ENCODE measurements around the gene ALOX15. TPM values are rescaled to one million over a fixed set of nuclear protein-coding genes. Genes with fewer than 3 reads are reported as not detected.
A peak's percentile ranks its signal among the peaks of the same experiment; 100 is the strongest.

ALOX15 gene
- total and polyA plus RNA-seq, 3 experiments from 2014 or later, result not detected

DNA sequence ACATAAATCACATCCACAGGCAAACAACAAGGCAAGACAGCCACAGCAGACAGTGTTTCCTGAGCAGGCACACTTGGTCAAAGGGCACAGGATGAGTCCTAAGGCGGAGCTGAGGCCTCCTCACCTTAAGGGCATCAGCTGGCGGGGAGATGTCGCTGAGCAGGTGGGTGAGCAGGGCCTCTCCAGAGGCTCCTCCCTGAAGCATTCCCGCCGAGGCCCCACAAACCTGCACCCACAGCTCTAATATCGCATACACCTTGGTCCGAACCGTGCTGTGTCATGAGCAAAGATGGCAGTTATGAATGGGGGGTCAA is 33.2 kb upstream of the ALOX15 start:
- no peak for DNase-seq
- H3K27ac Mint-ChIP-seq, result no peak overlapping the region
- no peaks in the 10 kb centered on the region for H3K9me3 ChIP-seq (ENCODE audit: low read length)
- ChIA-PET CTCF (no interaction called here), POLR2A (no interaction called here)
- H3K36me3 ChIP-seq (ENCODE audit: insufficient read depth, low read length), result peaks cover 30% of the 10 kb centered on the region
- H3K27ac ChIP-seq (ENCODE audit: low read depth, low read length), result no peak overlapping the region
- H3K27me3 ChIP-seq (ENCODE audit: insufficient read depth, low read length, poor library complexity, severe bottlenecking), result no peaks in the 10 kb centered on the region
- H3K36me3 Mint-ChIP-seq, result peaks cover 0 to 92% (median 17%) of the 10 kb centered on the region in 3 donors
- H3K4me1 Mint-ChIP-seq, result no peaks in the 10 kb centered on the region
- no peak overlapping the region for H3K4me3 Mint-ChIP-seq
- no peaks in the 10 kb centered on the region for H3K4me1 ChIP-seq (ENCODE audit: insufficient read depth, low read length)
- H3K9me3 Mint-ChIP-seq, result no peaks in the 10 kb centered on the region
- H3K4me3 ChIP-seq (ENCODE audit: low read length), result no peak overlapping the region
- no peaks in the 10 kb centered on the region for H3K27me3 Mint-ChIP-seq

- no peaks in the 10 kb centered on the region for H3K27me3 ChIP-seq (ENCODE audit: insufficient read depth, low read length, poor library complexity, severe bottlenecking)
- Mint-ChIP-seq H3K4me3 (no peak overlapping the region), H3K36me3 (peaks cover 0 to 89% (median 15%) of the 10 kb centered on the region in 3 donors), H3K4me1 (no peaks in the 10 kb centered on the region), H3K9me3 (no peaks in the 10 kb centered on the region), H3K27me3 (no peaks in the 10 kb centered on the region), H3K27ac (no peak overlapping the region)
- POLR2A ChIA-PET, result no interaction called here
- H3K9me3 ChIP-seq (ENCODE audit: low read length), result no peaks in the 10 kb centered on the region
- CTCF ChIA-PET, result no interaction called here
- no peak for DNase-seq
- H3K27ac ChIP-seq (ENCODE audit: low read depth, low read length), result no peak overlapping the region
- H3K4me1 ChIP-seq (ENCODE audit: insufficient read depth, low read length), result no peaks in the 10 kb centered on the region
- H3K4me3 ChIP-seq (ENCODE audit: low read length), result no peak overlapping the region
- H3K36me3 ChIP-seq (ENCODE audit: insufficient read depth, low read length), result peaks cover 30% of the 10 kb centered on the region
Observed at GRCh38 chr17:4673986-4674684, 32.7 kb upstream of the ALOX15 start.

GRCh38 chr17:4673169-4673568 is 31.7 kb upstream of the ALOX15 start:
- CTCF ChIA-PET, result no interaction called here
- no peaks in the 10 kb centered on the region for H3K27me3 Mint-ChIP-seq
- H3K4me3 Mint-ChIP-seq, result no peak overlapping the region
- H3K36me3 ChIP-seq (ENCODE audit: insufficient read depth, low read length), result peaks cover 30% of the 10 kb centered on the region
- no peak overlapping the region for H3K27ac ChIP-seq (ENCODE audit: low read depth, low read length)
- H3K36me3 Mint-ChIP-seq, result peaks cover 0 to 81% (median 14%) of the 10 kb centered on the region in 3 donors
- no peaks in the 10 kb centered on the region for H3K9me3 Mint-ChIP-seq
- no peak overlapping the region for H3K27ac Mint-ChIP-seq
- no peaks in the 10 kb centered on the region for H3K4me1 Mint-ChIP-seq
- no peaks in the 10 kb centered on the region for H3K9me3 ChIP-seq (ENCODE audit: low read length)
- no peaks in the 10 kb centered on the region for H3K27me3 ChIP-seq (ENCODE audit: insufficient read depth, low read length, poor library complexity, severe bottlenecking)
- no peaks in the 10 kb centered on the region for H3K4me1 ChIP-seq (ENCODE audit: insufficient read depth, low read length)
- POLR2A ChIA-PET, result no interaction called here
- no peak for DNase-seq
- H3K4me3 ChIP-seq (ENCODE audit: low read length), result no peak overlapping the region

GRCh38 chr17:4672751-4673150 is 31.3 kb upstream of the ALOX15 start:
- Histone ChIP-seq H3K36me3 (ENCODE audit: insufficient read depth, low read length) (peaks cover 30% of the 10 kb centered on the region), H3K27ac (ENCODE audit: low read depth, low read length) (no peak overlapping the region), H3K4me3 (ENCODE audit: low read length) (no peak overlapping the region), H3K27me3 (ENCODE audit: insufficient read depth, low read length, poor library complexity, severe bottlenecking) (no peaks in the 10 kb centered on the region), H3K9me3 (ENCODE audit: low read length) (no peaks in the 10 kb centered on the region), H3K4me1 (ENCODE audit: insufficient read depth, low read length) (no peaks in the 10 kb centered on the region)
- H3K36me3 Mint-ChIP-seq, result peaks cover 0 to 79% (median 14%) of the 10 kb centered on the region in 3 donors
- no peak overlapping the region for H3K4me3 Mint-ChIP-seq
- no peak for DNase-seq
- H3K4me1 Mint-ChIP-seq, result no peaks in the 10 kb centered on the region
- CTCF ChIA-PET, result no interaction called here
- POLR2A ChIA-PET, result no interaction called here
- H3K27ac Mint-ChIP-seq, result peak overlapping the region in 1 of 8 donors; percentile 72
- no peaks in the 10 kb centered on the region for H3K27me3 Mint-ChIP-seq
- no peaks in the 10 kb centered on the region for H3K9me3 Mint-ChIP-seq

GRCh38 chr17:4672055-4672630 is 30.7 kb upstream of the ALOX15 start:
- peak overlapping the region in 4 of 8 donors; percentile 17 to 94 (median 65) for H3K27ac Mint-ChIP-seq
- no peak for DNase-seq
- CTCF ChIA-PET, result no interaction called here
- H3K36me3 Mint-ChIP-seq, result peaks cover 0 to 73% (median 12%) of the 10 kb centered on the region in 3 donors
- Histone ChIP-seq H3K36me3 (ENCODE audit: insufficient read depth, low read length) (peaks cover 26% of the 10 kb centered on the region), H3K4me3 (ENCODE audit: low read length) (no peak overlapping the region), H3K27ac (ENCODE audit: low read depth, low read length) (no peak overlapping the region), H3K27me3 (ENCODE audit: insufficient read depth, low read length, poor library complexity, severe bottlenecking) (no peaks in the 10 kb centered on the region), H3K9me3 (ENCODE audit: low read length) (no peaks in the 10 kb centered on the region), H3K4me1 (ENCODE audit: insufficient read depth, low read length) (no peaks in the 10 kb centered on the region)
- H3K4me3 Mint-ChIP-seq, result no peak overlapping the region
- no peaks in the 10 kb centered on the region for H3K4me1 Mint-ChIP-seq
- no peaks in the 10 kb centered on the region for H3K27me3 Mint-ChIP-seq
- POLR2A ChIA-PET, result no interaction called here
- no peaks in the 10 kb centered on the region for H3K9me3 Mint-ChIP-seq

DNA sequence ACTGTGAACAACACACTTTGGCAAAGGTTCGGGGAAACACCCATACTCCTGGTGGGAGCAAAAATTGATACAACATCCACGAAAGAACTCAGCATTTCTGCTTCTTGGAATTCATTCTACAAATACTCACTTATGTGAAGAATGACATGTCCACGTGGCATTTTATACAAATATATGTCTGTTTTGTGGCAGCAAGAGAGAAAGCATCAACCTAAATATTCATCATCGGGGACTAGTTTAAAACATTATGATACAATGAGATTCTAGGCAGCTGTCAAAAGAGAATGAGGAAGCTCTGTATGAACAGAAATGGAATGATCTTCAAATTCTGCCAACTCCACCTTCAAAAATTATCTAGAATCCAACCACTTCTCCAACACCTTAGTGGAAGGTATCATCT is 25.7 kb upstream of the ALOX15 start:
- Mint-ChIP-seq H3K27ac (peak overlapping the region in 1 of 8 donors; percentile 62), H3K9me3 (no peaks in the 10 kb centered on the region), H3K4me1 (no peaks in the 10 kb centered on the region), H3K4me3 (no peak overlapping the region), H3K36me3 (peaks cover 0 to 23% (median 9%) of the 10 kb centered on the region in 3 donors), H3K27me3 (peaks cover 0 to 3% of the 10 kb centered on the region in 2 donors)
- DNase-seq, result no peak
- CTCF ChIA-PET, result no interaction called here
- no peak overlapping the region for H3K4me3 ChIP-seq (ENCODE audit: low read length)
- H3K27ac ChIP-seq (ENCODE audit: low read depth, low read length), result no peak overlapping the region
- POLR2A ChIA-PET, result no interaction called here
- H3K36me3 ChIP-seq (ENCODE audit: insufficient read depth, low read length), result no peaks in the 10 kb centered on the region
- H3K4me1 ChIP-seq (ENCODE audit: insufficient read depth, low read length), result no peaks in the 10 kb centered on the region
- no peaks in the 10 kb centered on the region for H3K27me3 ChIP-seq (ENCODE audit: insufficient read depth, low read length, poor library complexity, severe bottlenecking)
- H3K9me3 ChIP-seq (ENCODE audit: low read length), result no peaks in the 10 kb centered on the region

DNA sequence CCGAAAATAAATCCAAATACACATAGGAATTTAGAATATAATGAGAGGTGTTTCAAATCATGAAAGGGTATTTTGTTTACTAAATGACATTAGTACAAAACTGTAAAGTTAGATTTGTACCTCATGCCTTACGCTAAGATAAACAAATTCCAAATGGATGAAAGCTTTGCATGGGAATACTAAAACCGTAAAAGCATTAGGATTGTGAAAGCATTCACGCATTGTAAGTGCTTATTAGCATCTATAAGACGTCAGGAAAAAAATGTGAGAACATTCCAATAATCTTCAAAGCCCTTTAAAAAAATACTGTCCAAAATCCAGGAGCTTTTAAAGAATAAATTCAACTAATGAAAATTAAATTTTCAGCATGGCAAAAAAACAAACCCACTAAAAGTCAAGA is 24.8 kb upstream of the ALOX15 start:
- Mint-ChIP-seq H3K4me3 (no peak overlapping the region), H3K4me1 (no peaks in the 10 kb centered on the region), H3K36me3 (peaks cover 0 to 16% (median 6%) of the 10 kb centered on the region in 3 donors), H3K9me3 (no peaks in the 10 kb centered on the region), H3K27me3 (peaks cover 0 to 4% of the 10 kb centered on the region in 2 donors), H3K27ac (no peak overlapping the region)
- no peaks in the 10 kb centered on the region for H3K4me1 ChIP-seq (ENCODE audit: insufficient read depth, low read length)
- no peak overlapping the region for H3K27ac ChIP-seq (ENCODE audit: low read depth, low read length)
- no peak for DNase-seq
- H3K36me3 ChIP-seq (ENCODE audit: insufficient read depth, low read length), result no peaks in the 10 kb centered on the region
- H3K9me3 ChIP-seq (ENCODE audit: low read length), result no peaks in the 10 kb centered on the region
- H3K4me3 ChIP-seq (ENCODE audit: low read length), result no peak overlapping the region
- ChIA-PET CTCF (no interaction called here), POLR2A (no interaction called here)
- H3K27me3 ChIP-seq (ENCODE audit: insufficient read depth, low read length, poor library complexity, severe bottlenecking), result no peaks in the 10 kb centered on the region

DNA sequence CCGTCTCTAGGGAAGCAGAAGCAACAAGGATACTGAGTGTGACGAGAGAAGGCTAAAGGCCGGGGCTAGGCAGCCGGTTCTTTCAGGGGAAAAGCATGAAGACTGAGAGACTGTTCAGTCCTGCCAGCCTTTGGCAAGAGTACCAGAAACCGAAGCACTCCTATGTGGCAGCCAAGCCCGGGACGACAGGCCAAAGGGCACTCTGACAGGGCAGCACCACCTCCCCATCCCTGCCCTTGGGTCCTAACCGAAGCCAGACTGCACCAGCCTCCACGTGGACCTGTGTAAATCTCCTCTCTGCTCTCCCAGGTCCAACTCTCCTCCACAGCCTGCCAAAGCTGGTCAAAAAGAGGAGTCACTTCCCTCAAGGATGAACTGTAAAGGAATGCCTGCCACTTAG is 23.5 kb upstream of the ALOX15 start:
- ChIA-PET CTCF (no interaction called here), POLR2A (no interaction called here)
- no peak for DNase-seq

More for the DNA sequence above, 23.5 kb upstream of the ALOX15 start:
- H3K36me3 Mint-ChIP-seq, result peaks cover 0 to 5% (median 0%) of the 10 kb centered on the region in 3 donors
- no peaks in the 10 kb centered on the region for H3K9me3 Mint-ChIP-seq
- Histone ChIP-seq H3K4me1 (ENCODE audit: insufficient read depth, low read length) (no peaks in the 10 kb centered on the region), H3K9me3 (ENCODE audit: low read length) (no peaks in the 10 kb centered on the region), H3K36me3 (ENCODE audit: insufficient read depth, low read length) (no peaks in the 10 kb centered on the region), H3K27ac (ENCODE audit: low read depth, low read length) (no peak overlapping the region), H3K4me3 (ENCODE audit: low read length) (no peak overlapping the region), H3K27me3 (ENCODE audit: insufficient read depth, low read length, poor library complexity, severe bottlenecking) (no peaks in the 10 kb centered on the region)
- H3K27me3 Mint-ChIP-seq, result peaks cover 0 to 4% of the 10 kb centered on the region in 2 donors
- H3K4me3 Mint-ChIP-seq, result no peak overlapping the region
- H3K4me1 Mint-ChIP-seq, result no peaks in the 10 kb centered on the region
- no peak overlapping the region for H3K27ac Mint-ChIP-seq
